CD4-positive, alpha-beta T cell treated with Interleukin-2 at 100 ng/mL for 4 hours (primary cell): ENCODE results near the gene TPK1.
"Not testable (repeated sequence)": the region's sequence is repeated elsewhere in the genome, so short reads cannot be mapped to it uniquely, and the experiment has no call there.

ENCODE experiments used
- DNase-seq: peaks from one replicate; pipeline ENCODE4 v3.0.0-alpha.2; 2020; ENCODE audit warnings: low spot score

The TPK1 gene

DNA sequence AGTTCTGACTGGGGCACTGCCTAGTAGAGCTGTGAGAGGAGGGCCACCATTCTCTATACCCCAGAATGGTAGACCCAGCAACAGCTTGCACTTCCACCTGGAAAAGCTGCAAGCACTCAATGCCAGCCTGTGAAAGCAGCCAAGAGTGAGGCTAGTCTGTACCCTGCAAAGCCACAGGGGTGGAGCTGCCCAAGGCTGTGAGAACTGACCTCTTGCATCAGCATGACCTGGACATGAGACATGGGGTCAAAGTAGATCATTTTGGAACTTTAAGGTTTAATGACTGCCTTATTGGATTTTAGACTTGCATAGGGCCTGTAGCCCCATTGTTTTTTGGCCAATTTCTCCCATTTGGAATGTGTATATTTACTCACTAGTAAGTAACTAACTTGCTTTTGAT is 206.3 kb downstream of the TPK1 start:
- no peak for DNase-seq

DNA sequence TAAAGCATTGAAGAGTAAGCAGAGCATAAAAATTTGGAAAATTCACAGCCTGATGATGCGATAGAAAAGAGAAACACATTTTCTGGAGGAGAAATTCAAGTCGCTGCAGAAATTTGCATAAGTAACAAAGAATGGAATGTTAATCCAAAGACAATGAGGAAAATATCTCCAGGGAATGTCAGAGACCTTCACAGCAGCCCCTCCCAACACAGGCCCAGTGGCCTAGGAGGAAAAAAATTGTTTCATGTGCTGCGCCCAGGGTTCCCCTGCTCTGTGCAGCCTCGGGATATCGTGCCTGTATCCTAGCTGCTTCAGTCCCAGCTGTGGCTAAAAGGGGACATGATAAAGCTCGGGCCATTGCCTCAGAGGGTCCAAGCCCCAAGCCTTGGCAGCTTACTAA is 206.8 kb downstream of the TPK1 start:
- no peak for DNase-seq

DNA sequence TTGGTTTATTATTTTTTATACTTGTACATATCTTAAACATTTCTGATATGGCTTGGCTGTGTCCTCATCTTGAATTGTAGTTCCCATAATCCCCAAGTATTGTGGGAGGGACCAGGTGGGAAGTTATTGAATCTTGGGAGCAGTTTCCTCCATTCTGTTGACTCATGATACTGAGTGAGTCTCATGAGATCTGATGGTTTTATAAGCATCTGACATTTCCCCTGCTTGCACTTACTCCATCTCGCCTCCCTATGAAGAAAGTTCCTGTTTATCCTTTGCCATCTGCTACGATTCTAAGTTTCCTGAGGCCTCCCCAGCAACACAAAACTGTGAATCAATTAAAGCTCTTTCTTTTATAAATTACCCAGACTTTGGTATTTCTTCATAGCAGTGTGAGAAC is 207.7 kb downstream of the TPK1 start:
- no peak for DNase-seq

DNA sequence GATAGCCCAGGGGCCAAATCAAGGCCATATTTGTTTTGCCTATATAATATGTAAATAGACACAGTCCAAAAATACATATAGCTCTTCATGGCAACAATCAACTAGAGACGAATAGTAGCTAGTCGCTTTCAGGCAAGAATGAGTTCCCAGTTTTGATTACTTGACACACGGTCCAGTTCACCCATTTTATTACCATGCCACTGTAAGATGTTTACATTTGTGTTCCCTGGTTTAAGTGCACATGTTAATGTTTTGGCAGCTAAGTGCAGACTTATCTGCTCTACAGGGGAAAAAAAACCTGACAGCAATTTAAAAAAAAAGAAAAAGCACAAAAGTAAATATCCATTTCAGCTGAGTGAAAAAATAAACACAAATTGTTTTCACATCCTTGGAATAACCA is 213.1 kb downstream of the TPK1 start:
- no peak for DNase-seq

DNA sequence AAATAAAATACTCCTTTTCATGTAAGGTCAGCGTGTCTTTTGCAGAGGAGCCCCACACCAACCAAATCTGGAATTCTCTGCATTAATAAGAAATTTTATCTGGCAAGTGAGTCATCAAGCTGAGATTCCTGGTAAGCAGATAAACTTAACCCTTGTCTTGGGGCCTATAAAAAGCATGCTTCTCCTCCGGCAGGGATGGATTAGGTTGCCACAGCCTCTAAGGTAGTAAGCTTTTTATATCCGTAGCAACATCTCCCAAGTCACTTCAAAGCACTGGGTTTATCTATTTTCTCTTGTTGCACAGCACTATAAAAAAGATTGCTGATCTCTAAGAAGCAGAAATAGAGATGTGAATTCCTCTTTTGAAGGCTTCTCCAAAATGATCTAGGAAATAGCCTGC is 229.6 kb downstream of the TPK1 start:
- DNase-seq, result no peak

DNA sequence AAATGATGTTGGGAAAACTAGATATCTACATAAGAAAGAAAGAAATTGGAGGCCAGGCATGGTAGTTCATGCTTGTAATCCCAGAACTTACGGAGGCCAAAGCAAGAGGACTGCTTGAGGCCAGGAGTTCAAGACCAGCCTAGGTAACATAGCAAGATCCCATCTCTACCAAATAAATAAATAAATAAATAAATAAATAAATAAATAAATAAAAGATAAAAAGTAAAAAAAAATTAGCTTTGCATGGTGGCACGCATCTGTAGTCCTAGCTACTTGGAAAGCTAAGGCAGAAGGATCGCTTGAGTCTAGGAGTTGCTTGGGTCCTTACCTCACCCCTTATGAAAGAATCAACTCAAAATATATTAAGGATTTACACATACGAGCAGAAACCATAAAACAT is 238.9 kb downstream of the TPK1 start:
- DNase-seq, result no peak

DNA sequence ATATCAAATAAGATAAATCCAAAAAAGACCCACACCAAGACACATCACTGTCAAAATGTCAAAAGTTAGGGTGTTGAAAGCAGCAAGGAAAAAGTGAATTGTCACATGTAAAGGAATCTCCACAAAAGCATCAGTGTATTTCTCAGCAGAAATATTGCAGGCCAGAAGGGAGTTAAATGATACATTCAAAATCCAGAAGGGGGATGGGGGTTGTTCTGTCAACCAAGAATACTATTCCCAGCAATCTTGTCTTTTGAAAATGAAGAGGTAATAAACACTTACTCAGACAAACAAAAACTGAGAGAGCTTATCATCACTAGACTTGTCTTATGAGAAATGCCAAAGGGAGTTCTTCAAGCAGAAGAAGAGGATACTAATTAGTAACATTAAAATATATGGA is 241.3 kb downstream of the TPK1 start:
- DNase-seq, result no peak

DNA sequence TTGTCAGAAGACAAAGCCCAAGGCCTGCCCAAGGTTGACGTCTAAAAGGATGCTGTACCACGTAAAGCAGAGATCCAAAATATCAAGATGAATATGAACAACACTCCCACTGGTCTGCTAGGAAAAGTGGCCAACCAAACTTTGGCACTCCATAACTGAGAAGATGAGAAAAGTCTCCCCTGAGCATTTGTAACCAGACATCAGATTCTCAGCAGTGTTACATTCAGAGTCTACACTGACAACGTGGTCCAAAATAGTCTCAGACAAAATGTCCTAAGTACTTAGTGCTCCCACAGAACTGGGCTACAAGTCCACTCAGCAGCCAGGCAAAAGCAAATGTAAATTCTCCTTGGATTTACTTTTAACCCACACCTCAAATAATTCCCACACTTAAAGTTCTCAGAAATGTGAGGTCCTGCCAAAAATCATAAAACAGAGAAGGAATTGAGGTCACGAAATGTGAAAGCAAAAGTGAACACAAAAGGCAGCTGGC is 247.2 kb downstream of the TPK1 start:
- no peak for DNase-seq

DNA sequence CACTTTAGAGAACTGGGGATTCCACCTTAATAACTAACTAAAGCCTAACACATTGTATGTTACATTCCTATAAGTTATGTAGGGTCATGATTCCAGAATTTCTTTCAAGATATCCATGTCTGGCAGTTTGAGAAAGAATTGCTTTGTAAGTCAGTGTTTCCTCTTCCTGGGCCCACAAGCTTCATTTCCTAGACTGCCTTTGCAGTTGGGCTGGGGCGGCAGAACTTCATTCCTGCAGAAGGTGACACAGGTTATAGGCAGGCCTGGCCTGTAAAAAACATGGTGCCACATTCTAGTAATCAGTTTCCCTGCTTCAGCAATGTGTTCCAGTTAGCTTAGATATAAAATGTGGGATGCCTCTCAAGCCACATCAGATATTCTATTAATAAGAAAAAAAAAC is 248.2 kb downstream of the TPK1 start:
- DNase-seq, result no peak

DNA sequence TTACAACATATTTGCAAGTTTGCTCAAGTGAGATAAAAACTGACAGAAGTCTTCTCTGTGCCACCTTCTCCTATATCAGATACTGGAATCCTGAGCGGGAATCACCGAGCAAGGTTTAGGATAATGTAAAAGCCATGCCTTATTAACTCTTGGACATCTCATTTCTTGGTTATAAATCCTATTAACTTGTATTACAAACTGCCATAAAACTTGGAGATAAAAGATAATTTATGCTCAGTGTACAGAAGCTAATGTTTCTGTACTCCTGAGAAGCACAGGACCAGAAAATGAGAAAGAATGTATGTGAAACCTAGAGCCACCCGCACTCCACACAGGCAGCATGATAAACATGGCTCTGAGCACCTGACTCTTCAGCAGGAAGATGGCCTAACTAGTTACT is 251.1 kb downstream of the TPK1 start:
- no peak for DNase-seq

DNA sequence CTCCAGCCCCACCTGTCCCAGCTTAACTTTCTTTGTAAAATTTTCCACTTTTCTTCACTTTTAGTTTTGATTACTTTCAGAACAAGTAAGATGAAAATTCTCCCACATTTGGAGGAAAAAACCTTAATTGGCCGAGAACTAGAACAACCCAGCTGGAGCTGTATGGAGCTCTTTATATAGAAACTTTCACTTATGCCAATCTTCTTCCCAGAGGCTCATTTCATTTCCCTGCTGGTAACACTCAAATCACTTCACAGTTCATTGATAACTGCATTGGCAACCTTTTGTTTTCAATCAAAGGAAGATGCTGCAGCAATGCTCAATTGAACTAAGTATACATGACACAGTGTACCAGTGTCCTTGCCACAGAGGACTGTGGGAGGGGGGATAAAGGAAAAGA is 256.2 kb downstream of the TPK1 start:
- no peak for DNase-seq

DNA sequence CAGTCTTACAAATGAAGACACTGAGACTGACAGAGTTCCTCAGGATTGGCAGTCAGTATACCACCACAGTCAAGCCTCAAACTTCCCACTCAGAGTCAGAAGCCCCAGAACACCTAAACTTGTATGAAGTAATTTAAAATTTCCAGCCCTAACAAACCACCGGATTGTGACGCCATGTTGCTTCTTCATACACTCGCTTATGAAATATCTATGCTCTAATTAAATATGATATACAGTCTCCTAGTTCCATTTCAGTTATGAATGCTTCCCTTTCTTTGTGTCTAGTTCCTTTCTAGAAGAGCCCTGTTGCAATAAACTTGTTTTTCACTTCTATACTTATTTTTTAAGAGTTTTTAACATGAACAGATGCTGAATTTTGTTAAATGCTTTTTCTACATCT is 260.4 kb downstream of the TPK1 start:
- DNase-seq, result no peak

DNA sequence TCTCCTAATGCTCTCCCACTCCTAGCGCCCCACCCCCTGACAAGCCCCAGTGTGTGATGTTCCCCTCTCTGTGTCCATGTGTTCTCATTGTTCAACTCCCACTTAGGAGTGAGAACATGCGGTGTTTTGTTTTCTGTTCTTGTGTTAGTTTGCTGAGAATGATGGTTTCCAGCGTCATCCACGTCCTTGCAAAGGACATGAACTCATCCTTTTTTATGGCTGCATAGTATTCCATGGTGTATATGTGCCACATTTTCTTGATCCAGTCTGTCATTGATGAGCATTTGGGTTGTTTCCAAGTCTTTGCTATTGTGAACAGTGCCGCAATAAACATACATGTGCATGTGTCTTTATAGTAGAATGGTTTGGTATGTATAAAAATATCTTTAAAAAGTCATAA is 261.1 kb downstream of the TPK1 start:
- not testable (repeated sequence) for DNase-seq

DNA sequence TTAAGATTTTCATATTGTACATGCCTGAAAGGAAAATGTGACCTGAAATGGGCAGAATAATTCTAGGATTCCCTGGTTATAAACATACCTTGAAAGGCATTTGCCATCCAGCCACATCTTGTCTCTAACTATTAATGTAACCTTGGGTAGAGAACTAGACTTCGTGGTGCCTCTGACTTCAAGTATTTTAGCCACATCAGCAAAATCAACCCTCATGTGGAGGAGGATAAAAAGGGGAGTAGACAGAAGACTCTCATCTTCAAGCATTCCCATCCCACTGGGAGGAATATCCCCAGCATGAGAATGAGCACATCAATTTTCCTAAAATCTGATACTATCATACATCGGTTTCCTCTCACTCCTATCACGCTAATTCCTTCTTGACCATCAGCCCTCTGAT is 267.6 kb downstream of the TPK1 start:
- DNase-seq, result no peak

DNA sequence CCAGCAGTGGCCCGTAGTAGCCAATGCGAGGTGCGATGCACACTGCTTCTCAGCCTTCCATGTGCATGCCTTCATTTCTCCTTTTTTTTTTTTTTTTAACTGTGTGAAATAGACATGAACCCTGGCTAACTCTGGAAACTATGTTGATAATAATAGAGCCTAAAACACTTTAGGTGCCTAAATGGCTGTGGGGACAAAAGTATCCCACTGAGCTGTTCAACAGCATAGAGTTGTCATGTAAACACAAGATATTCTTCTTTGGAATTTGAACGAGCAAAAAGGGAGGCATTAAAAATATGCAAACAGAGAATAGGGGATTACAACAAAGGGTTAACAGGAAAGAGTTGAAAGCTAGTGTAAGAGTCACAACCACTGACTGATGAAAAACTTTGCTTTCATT is 270.3 kb downstream of the TPK1 start:
- DNase-seq, result no peak

DNA sequence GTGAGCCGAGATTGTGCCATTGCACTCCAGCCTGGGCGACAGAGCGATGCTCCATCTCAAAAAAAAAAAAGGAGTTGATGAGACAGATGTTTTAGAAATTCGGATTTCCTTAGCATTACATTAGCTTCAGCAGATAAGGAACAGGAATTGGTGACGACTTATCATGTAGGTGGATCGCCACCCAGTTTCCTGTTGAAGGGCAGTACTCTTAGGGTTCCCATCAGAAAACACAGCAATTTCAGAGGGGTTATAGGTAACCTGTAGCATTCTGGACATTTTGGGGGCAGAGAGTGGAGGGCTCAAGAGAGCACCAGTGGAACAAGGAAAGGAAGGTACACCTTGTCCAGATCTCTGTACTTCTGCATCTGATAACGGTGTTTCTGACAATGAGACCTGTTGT is 286.0 kb downstream of the TPK1 start:
- DNase-seq, result no peak

DNA sequence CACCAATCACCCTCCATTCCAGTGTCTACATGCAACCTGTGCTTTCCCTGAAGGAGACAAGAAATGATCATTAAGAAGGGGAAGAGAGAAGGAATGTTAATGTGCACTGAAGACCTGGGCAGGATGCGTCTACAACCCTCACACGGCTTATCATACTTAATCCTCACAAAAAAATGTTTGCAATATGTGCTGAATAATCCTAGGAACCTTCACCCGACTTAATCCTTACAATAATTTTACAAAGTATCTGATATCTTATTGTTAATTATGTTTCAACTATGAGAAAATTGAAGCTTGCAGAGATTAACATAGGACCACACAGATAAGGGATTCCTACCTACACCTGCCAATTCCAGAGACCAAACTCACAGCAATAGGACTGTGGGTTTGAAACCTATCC is 287.3 kb downstream of the TPK1 start:
- DNase-seq, result no peak

DNA sequence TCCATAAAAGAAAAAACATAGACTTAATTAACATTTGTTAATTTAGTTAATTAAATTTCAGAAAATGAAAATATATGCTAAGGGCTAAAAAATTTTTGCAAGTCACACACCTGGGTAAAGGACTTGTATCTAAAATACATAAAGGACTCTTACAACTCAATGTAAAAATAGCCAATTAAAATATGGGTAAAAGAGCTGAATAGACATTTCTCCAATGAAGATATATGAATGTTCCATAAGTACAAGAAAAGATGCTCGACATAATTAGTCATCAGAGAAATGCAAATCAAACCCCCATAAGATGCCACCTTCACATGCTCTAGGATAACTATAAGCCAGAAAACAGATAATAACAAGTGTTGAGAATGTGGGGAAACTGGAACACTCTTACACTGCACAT is 288.0 kb downstream of the TPK1 start:
- DNase-seq, result no peak

DNA sequence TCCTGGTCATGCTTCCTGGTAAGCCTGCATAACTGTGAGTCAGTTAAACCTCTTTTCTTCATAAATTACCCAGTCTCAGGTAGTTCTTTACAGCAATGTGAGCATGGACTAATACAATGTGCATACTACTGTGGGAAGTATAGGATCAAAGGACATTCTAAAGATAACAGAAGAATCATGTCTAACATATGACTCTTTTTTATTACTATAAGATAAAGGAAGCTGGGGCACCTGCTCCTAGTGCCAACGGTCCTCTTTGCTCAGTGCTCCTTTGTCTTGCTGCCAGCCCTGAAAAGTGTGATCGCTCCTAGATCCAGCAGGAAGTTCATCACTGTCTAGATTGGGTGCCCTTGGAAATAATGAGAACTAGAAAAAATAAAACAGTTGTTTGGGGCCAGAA is 289.1 kb downstream of the TPK1 start:
- no peak for DNase-seq

DNA sequence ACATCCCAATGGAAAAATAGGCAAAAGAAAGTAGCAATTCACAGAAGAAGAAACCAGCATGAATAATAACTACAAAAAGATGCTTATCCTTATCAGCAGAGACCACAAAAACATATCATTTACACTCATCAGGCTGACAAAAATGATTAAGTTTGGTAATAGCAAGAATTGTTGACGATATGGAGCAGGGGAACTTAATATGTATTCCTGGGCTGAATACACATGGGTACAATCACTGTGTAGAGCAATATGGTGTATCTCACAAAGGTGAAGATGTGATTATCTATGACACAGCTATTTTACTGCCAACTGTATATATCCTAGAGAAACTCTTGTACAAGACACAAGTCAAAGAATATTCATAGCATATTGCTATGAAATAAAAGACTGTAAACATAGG is 290.5 kb downstream of the TPK1 start:
- no peak for DNase-seq

DNA sequence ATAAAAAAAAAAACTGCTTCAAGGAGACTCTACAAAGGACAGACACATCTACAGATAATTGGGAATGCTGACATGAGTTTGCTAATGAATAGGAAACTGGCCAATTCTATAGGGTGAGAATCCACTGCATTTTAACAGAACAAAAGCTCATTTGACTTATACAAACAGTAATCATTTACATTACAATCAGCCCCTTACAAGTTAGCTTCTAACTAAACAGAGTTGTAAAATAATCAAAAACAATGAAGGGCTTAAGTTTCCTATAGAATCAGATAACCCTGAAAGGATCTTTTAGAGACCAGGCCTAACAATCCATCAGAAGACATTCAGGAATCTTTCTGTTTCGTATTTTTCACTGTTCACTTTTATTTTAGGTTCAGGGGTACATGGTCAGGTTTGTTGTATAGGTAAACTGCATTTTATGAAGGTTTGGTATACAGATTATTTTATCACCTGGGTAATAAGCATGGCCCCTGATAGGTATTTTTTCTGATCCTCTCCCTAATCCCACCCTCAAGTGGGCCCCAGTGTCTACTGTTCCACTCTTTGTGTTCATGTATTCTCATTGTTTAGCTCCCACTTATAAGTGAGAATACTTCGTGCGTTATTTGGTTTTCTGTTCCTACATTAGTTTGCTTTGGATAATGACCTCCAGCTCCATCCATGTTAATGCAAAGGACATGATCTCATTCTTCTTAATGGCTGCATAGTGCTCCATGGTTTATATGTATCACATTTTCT is 301.0 kb downstream of the TPK1 start:
- no peak for DNase-seq

DNA sequence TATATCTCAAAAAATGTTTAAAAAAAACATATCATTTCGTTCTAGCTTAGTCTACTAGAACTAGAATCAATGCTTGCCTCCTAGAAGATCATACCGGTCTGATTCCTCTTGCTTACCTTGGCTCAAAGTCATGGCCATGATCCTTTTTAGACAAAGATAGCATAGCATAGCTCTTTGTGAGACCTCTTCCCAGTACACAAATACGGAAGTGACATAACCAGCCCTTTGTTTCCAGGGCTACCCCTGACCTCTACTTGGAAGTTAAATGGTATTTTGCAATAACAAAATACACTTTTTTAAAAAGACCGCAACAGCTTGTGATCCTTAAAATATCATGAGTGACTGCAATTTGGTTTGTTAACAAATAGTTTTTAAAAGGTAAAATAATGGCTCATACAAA is 301.7 kb downstream of the TPK1 start:
- no peak for DNase-seq

DNA sequence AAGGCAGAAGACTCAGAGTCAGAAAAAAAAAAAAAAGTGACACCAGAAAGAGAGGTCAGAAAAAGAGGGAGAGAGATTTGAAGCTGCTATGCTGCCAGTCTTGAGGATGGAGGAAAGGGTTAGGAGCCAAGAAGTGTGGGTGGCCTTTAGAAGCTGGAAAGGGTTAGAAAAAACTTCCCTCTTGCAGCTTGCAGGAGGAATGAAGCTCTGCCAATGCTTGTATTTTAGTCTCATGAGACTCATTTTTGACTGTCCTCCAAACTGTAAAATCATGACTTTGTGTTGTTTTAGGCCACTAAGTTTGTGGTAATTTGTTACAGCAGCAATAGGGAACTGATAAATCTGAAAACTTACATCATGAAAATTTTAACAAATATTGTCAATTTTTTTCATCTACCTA is 304.7 kb downstream of the TPK1 start:
- DNase-seq, result no peak

DNA sequence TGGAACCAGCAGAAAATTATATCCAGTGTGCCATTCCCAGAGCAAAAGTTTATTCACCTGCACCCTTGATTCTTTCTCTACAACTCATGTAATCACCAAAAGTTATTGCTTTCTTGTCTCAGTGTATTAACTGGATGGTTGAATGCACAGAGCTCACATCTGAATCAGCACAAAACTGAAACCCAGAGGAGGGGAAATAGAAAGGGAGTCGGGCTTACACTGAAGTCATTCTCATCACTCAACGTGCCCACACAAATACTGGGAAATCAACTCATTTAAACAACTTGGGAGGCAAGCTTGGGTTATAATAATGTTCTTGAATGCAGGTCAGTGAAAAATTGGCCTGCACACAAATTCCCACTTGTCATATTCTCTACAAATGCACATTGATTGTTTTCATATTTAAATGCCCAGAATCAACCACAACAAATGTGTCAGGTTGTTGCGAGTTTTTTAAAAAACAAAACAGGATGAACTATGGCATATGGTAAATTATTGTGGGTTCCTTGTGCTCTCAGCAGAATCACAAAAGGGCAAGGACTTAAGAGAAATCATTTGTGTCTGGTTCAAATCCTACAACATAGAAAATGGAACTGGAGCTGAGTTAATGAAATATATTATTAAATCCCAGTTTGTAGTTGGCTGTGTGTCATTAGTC is 306.5 kb downstream of the TPK1 start:
- no peak for DNase-seq
